Left renal cortex interstitium (tissue), 4 donors: ENCODE results near the gene NSUN5. TPM values are rescaled to one million over a fixed set of nuclear protein-coding genes. Genes with fewer than 3 reads are reported as not detected.
A peak's percentile ranks its signal among the peaks of the same experiment; 100 is the strongest.
"Not testable (repeated sequence)": the region's sequence is repeated elsewhere in the genome, so short reads cannot be mapped to it uniquely, and the experiment has no call there.

Experiments used
- DNase-seq, 4 donors: peaks; one replicate each; pipeline ENCODE4 v3.0.0-alpha.2; 2013; ENCODE audit warnings: low read depth in 4 of 4, low spot score in 2 of 4, missing footprints in 1 of 4
- polyA plus RNA-seq, 4 donors: library from polyadenylated mRNA; unstranded; fragments of 120-200 nt; gene quantifications; one replicate each; pipeline ENCODE4 v1.2.1, GENCODE V29; 2013; ENCODE audit not compliant: insufficient read length in 4 of 4

NSUN5 gene
- polyA plus RNA-seq = 10 to 100 TPM; 13.7 to 21.5 (median 19.7) TPM

- DNase-seq = peak in 3 of 4 donors; percentile 47 to 61 (median 53)
These were observed at the start of gene NSUN5 for GRCh38 chr7:73308665-73309214. Gene NSUN5, minus strand, starts transcription at chr7:73308826. Its CDS starts 36 bp downstream, at chr7:73308790.

DNA sequence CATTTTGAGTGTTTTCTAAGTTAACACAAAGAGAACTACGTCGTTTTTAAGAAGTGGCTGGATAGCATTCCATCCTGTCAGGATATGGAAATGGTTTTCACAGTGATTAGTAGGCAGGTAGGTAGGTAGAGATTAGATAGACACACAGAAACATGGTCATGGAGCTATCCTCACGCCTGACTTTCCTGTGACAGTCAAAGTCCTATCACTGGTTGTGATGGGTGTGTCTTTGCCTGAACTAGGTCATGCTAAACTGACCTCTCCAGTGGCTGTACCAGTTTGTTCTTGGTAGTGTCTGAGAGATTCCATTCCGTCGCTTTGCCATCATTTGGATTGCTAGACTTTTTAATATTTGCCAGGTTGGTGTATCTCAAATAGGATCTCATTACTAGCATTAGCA lies 47.5 kb upstream of the NSUN5 start:
- DNase-seq = no peak

DNA sequence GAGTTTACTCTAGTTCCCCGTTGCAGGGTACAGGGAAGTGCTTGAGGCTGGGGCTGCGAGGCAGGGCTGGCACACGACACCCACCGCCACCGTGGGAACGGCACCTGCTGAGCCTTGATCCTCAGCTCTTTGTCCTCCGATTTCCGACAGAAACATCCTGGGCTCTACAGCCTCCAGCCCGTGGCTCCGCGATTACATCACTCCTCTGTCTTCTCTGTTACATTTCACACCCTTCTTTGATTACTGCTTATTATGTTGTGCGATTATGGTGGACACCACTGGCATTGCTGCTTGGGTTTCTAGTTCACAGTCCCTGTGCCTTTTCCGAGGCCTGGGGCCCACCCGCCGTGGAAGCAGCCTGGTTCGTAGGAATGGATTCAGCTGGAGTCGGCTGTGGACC lies 46.2 kb upstream of the NSUN5 start:
- no peak for DNase-seq

- no peak for DNase-seq
These were observed 45.6 kb upstream of the NSUN5 start for GRCh38 chr7:73354196-73354595.

DNA sequence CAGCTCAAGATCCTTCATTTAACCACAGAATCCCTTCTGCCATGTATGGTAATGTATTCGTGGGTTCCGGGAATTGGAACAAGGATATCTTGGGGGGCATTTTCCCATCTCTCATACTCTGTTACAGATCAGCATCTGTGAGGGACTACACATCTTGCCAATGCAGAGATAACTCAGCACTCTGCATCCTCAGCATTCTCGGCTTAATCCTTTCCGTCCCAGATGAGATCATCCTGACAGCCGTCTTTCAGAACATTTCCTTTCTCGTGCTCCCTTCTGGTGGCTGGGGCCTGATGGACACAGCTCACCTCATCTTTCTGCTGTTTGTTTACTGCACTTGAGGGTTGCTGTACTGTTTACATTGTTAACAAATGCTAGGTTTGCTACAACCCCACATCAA lies 44.6 kb upstream of the NSUN5 start:
- no peak for DNase-seq

- no peak for DNase-seq
These were observed 44.2 kb upstream of the NSUN5 start for GRCh38 chr7:73352784-73353183.

- no peak for DNase-seq
These were observed 43.0 kb upstream of the NSUN5 start for GRCh38 chr7:73351447-73352167.

GRCh38 chr7:73350306-73351068 lies 41.9 kb upstream of the NSUN5 start:
- no peak for DNase-seq

DNA sequence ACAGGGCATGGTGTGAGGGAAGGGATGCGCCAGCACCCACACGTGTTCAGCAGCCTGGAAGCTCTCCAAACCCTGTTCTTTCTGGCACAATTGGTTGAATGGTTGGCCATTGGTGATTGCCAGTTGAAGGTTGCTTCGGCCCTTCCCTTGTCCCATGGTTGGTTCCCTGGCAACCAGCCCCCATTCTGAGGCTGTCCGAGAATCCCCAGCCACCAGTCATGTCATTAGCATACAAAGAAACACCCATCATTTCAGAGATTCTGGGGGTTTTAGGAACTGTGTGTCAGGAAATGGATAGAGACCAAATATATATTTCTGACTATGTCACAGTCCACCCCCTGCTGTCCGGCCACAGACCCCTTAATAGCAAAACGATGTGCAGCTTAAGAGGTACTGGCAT lies 41.1 kb upstream of the NSUN5 start:
- DNase-seq = no peak

GRCh38 chr7:73345951-73346350 lies 37.3 kb upstream of the NSUN5 start:
- no peak for DNase-seq

DNA sequence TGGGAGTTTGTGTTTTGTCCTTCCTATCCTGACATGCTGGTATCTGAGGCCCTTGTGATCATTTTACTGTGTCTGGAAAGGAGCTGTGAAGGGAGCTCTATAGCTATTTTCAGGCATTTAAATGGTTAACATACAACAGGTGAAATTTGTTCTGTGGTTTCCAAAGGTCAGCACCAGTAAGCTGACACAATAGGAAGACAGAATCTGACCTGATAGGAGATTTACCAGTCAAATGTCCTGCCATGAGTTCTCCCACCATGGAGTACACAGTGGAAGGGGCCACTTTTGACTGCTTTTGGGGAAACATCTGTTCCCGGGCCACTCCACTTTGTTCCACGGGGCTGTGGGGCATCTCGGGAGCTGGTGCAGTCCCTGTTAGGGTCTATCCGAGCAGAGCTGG lies 36.9 kb upstream of the NSUN5 start:
- no peak for DNase-seq

- DNase-seq = no peak
These were observed 35.2 kb upstream of the NSUN5 start for GRCh38 chr7:73343671-73344380.

DNA sequence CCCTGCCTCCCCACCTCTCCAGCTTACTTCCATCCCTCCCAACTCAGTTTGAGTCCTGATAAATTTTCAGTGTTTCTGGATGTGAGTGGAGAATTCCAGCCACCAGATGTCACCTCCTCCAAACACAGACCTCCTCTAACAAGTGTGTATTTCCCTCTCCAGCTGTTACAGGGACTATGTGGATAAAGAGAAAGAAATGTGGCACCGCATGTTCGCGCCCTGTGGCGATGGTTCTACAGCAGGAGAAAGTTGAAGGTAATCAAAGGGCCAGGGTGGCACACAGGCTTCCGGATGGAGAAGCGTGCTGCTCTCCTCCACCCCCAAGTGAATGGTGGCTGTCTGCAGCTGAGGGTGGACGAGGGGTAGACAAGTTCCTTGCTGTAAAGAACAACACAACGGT lies 34.0 kb upstream of the NSUN5 start:
- DNase-seq = peak in 2 of 4 donors; percentile 42 to 62

DNA sequence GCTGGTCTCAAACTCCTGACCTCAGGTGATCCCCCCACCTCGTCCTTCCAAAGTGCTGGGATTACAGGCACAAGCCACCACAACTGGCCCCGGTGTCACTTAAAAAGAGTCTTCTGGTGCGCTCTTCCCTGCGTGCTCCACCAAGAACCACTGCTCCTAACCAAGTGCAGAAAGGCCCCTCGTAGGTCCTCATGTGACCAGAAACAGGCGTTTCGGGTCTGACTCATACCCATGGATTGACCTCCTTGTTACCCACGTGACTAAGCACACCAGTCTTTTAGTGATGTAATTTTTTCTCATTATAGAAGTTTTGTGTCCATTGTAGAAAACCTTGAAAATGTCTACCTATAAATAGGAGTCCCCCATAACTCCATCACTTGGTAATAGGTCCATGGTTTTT lies 33.3 kb upstream of the NSUN5 start:
- DNase-seq = no peak

DNA sequence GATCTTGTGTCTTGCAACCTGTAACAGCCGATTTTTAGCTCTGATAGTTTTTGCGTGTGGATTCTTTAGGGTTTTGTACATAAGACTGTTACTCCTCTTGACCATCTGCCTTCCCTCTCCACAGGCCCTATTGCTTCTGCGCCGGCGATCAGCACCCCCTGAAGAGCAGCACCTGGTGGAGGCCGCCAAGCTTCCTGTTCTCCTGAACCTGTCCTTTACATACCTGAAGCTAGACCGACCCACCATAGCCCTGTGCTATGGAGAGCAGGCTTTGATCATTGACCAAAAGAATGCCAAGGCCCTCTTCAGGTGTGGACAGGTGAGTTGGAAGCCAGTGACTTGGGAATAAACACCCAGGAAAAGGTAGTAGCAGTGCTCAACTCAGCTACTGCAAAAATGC lies 31.9 kb upstream of the NSUN5 start:
- DNase-seq = no peak

DNA sequence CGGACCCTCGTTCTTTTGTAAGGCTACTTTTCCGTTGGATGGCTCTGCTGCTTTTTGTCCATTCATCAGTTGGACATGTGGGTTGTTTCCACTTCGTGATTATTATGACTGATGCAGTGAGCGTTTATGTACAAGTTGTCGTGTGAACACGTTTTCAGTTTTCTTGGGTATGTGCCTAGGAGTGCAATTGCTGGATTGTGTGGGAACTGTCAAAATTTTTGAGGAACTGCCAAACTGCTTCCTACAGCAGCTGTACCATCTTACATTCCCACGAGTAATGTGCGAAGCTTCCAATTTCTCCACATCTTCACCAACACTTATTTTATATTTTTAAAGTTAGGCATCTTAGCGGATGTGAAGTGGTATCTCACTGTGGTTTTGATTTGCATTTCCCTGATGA lies 29.7 kb upstream of the NSUN5 start:
- DNase-seq = no peak

DNA sequence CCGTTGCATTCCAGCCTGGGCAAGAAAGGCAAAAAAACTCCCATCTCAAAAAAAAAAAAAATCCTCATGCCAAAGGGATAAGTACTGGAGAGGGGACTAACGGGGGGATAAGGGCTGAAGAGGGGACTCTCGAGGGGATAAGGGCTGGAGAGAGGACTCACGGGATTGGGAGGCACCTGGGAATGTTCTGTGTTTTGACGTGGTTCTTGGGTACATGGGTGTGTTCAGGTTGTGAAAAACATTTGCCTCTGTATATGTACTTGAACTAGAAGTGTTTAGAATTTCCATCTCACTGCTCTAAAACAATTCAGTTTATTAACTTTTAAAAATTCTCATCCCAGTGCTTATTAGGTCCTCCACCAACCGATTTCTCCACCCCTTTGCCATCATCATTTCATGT lies 23.8 kb upstream of the NSUN5 start:
- no peak for DNase-seq

DNA sequence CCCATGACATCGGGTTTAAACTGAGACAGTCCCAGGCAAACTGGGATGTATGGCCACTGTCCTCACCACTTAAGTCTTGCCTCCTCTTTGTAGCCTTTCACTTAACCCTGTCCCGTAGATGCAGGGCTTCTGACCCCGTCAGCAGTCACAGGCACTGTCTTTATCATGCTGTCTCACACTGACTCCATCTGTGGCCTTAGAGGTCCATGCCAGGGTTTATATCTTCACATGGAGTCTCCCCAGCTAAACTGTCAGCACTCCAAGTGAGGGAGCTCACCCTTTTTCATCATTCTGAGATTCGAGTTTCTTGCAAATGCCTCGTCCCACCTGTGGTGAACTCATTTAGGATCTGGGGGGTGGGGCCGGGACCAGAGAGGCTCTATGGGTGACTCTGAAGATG lies 22.1 kb upstream of the NSUN5 start:
- DNase-seq = no peak

- DNase-seq = no peak
These were observed 21.4 kb upstream of the NSUN5 start for GRCh38 chr7:73329861-73330581.

DNA sequence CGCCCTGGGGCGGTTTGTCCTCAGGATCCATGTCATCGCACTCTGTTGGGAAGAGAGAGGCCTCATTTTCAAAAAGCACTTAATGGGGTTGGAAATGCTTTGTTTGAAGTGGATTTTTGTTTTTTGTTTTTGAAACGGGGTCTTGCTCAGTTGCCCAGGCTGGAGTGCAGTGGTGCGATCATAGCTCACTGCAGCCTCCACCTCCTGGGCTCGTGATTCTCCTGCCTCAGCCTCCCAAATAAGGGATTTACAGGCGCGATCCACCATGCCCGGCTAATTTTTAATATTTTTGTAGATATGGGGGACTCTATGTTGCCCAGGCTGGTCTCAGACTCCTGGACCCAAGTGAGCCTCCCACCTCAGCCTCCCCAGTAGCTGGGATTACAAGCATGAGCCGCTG lies 20.1 kb upstream of the NSUN5 start:
- DNase-seq = no peak

- not testable (repeated sequence) for DNase-seq
These were observed 19.3 kb upstream of the NSUN5 start, which contains the start of the genes FKBP6 and TRIM50 for GRCh38 chr7:73327922-73328321. Gene FKBP6, plus strand, starts transcription at chr7:73328161. Its CDS starts 268 bp downstream, at chr7:73328429. Gene TRIM50, minus strand, starts transcription at chr7:73328082. Its CDS starts 3,295 bp downstream, at chr7:73324787.
